Measurements from ENCODE around the gene PHLDB2.

GRCh38 chr3:111939873-111940272 is 80.8 kb downstream of the PHLDB2 start:
- no peak for TF ChIP-seq CTCF (IDR thresholded peaks at IDR 0.05; ENCODE audit: insufficient read depth, low read depth, low read length)
- TF ChIP-seq EZH2 (IDR thresholded peaks at IDR 0.05; ENCODE audit: insufficient read depth, low read length): no peak
